ENCODE data around the gene GRAMD1C. TPM values are rescaled to one million over a fixed set of nuclear protein-coding genes. Genes with fewer than 3 reads are reported as not detected.

GRAMD1C gene
- total RNA-seq (17.0 and 24.0 TPM in 2 replicates), polyA plus RNA-seq (3.1 and 7.0 TPM in 2 replicates), polyA minus RNA-seq (5.7 and 5.8 TPM in 2 replicates), Bru-seq, nascent RNA (percentile 69 among the genes with signal in this experiment), BruChase-seq, experiment 1, labeled RNA remaining after a 6-hour chase (percentile 58 among the genes with signal in this experiment), BruChase-seq, experiment 2, labeled RNA remaining after a 2-hour chase (percentile 61 among the genes with signal in this experiment)
- 3.4 and 4.1 TPM in 2 replicates for polyA plus RNA-seq (2011; cell fraction: cytosol; rRNA removed)
- polyA plus RNA-seq (2011; cell fraction: nucleus; rRNA removed): 23.4 and 28.3 TPM in 2 replicates
- polyA plus RNA-seq (2012): 8.8 and 15.1 TPM in 2 replicates
- polyA minus RNA-seq (2011; cell fraction: cytosol; rRNA and poly(A)+ RNA removed): 2.7 TPM
- polyA minus RNA-seq (2011; cell fraction: nucleus; rRNA and poly(A)+ RNA removed): 17.5 and 20.4 TPM in 2 replicates
- long read RNA-seq, full-length matches to known transcripts: 24 of 47 reads
- long read RNA-seq, partial matches to known transcripts: 4 of 47 reads
- long read RNA-seq, other reads (novel, unspliced or antisense): 19 of 47 reads

- Histone ChIP-seq H4K20me1 (replicated peaks; ENCODE audit: control insufficient read depth, extremely low read depth, insufficient read depth, low read length) (peaks cover under 1% of the 10 kb centered on the region), H3K4me3 (replicated peaks in 1 of 3; ENCODE audit: insufficient read depth in 1 of 3, low read depth in 1 of 3, low read length in 3 of 3) (peak within 1 kb of the TSS; percentile 67 to 80 (median 69)), H3K9me1 (replicated peaks; ENCODE audit: control insufficient read depth, extremely low read depth, insufficient read depth, low read length) (no peaks in the 10 kb centered on the region), H3K9me3 (replicated peaks; ENCODE audit: control insufficient read depth, insufficient read depth, low read length) (no peaks in the 10 kb centered on the region), H3K9ac (replicated peaks; ENCODE audit: extremely low read depth, insufficient read depth, low read length) (peak within 1 kb of the TSS; percentile 95), H3K27ac (ENCODE audit: insufficient read depth, low read depth, low read length) (peak within 1 kb of the TSS; percentile 83), H3K79me2 (ENCODE audit: control insufficient read depth, insufficient read depth, low read length) (no peaks in the 10 kb centered on the region), H3K36me3 (ENCODE audit: control insufficient read depth in 2 of 2, extremely low read depth in 1 of 2, insufficient read depth in 2 of 2, low read length in 2 of 2) (no peaks in the 10 kb centered on the region), H2AFZ (ENCODE audit: low read depth, low read length) (peak within 1 kb of the TSS; percentile 88), H3K4me1 (ENCODE audit: control insufficient read depth, extremely low read depth, insufficient read depth, low read length) (no peaks in the 10 kb centered on the region), H3K4me2 (ENCODE audit: insufficient read depth, low read length) (peak within 1 kb of the TSS; percentile 71), H3K27me3 (ENCODE audit: control insufficient read depth in 2 of 2, insufficient read depth in 2 of 2, low read length in 2 of 2) (no peaks in the 10 kb centered on the region)
- TF ChIP-seq CTCF (IDR thresholded peaks at IDR 0.05; ENCODE audit: extremely low read depth in 1 of 2, insufficient read depth in 1 of 2, low read depth in 1 of 2, low read length in 2 of 2) (peak; percentile 85 to 93), POLR2A (IDR thresholded peaks at IDR 0.05; ENCODE audit: low read depth, low read length) (peak; percentile 61), MAX (IDR thresholded peaks at IDR 0.05; ENCODE audit: insufficient read depth, insufficient read length) (no peak), POLR2AphosphoS5 (IDR thresholded peaks at IDR 0.05; ENCODE audit: insufficient read depth, low read depth, low read length) (peak; percentile 75), EZH2 (IDR thresholded peaks at IDR 0.05; ENCODE audit: borderline replicate concordance, low read depth, low read length, severe bottlenecking) (no peak)
- ChIA-PET CTCF (interaction anchor here (0.6 to 4.2 kb wide), 17 partner anchors 9 to 461 kb away, joined by 3 to 31 read pairs (median 5); partner anchors contain the start of genes ATP6V1A and NAA50), POLR2A (interaction anchor here (0.7 kb wide), 1 partner anchor 1722 kb away, joined by 3 read pairs; no protein-coding TSS in a partner anchor)
- DNase-seq (ENCODE audit: low read depth, low spot score) (peak; percentile 91), FAIRE-seq (peak; percentile 85)
- intact Hi-C loops (cut with micrococcal nuclease): loop anchor here (1.0 to 5.0 kb wide), 7 partner anchors 54 to 340 kb away; partner anchors contain the start of genes NAA50 and USF3
- BruUV-seq (replicated peaks): TSS peak; percentile 50
- dilution Hi-C loops (cut with MboI; ENCODE audit: extremely low pct_ligation_motif_present, low sequenced_read_pairs): no loop called here
Observed at GRCh38 chr3:113838631-113839209, at the start of gene GRAMD1C. TSS of gene GRAMD1C (plus strand) at chr3:113838788. CDS start at chr3:113838910, 122 bp downstream.

Data from endothelial cell of umbilical vein (primary cell).